BE2C (cell line): ENCODE data around the gene IRF1.

ENCODE experiments used
- DNase-seq: peaks from one replicate; pipeline ENCODE4 v3.0.0-alpha.2; 2020
- H3K27me3 ChIP-seq: fragments of 250-450 bp; sonication (Bioruptor Pico); 2 replicates; pipeline ENCODE4 v1.5.1; 2020; ENCODE audit warnings: mild to moderate bottlenecking
- H3K36me3 ChIP-seq: fragments of 250-450 bp; sonication (Bioruptor Pico); 2 replicates; pipeline ENCODE4 v1.5.1; 2020; ENCODE audit warnings: mild to moderate bottlenecking
- H3K4me1 ChIP-seq: fragments of 250-450 bp; sonication (Bioruptor Pico); 2 replicates; pipeline ENCODE4 v1.5.1; 2020
- H3K4me3 ChIP-seq: 2 replicates; pipeline ENCODE4 v1.5.1; 2011; ENCODE audit warnings: low read depth, low read length
- H3K9me3 ChIP-seq: fragments of 250-450 bp; sonication (Bioruptor Pico); 2 replicates; pipeline ENCODE4 v1.5.1; 2020
- TF ChIP-seq, protein P1 (sequence below): IDR thresholded peaks from 2 replicates; pipeline ENCODE4 v1.5.1; 2012; ENCODE audit warnings: mild to moderate bottlenecking, low read depth, low read length

The IRF1 gene

DNA sequence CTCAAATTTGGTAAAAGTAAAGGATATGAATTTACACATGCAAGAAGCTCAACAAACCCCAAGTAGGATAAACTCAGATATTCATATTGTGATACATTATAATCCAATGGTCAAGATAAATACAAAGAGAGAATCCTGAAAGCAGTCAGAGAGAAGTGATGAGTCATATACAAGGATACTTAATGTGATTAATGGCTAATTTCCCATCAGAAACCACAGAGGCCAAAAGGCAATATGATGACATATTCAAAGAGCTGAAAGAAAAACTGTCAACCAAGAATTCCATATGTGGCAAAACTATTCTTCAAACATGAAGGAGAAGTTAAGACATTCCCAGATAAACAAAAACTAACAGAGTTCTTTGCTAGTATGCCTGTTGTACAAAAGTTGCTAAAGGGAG lies 19.5 kb upstream of the IRF1 start:
- TF ChIP-seq, protein P1, sequence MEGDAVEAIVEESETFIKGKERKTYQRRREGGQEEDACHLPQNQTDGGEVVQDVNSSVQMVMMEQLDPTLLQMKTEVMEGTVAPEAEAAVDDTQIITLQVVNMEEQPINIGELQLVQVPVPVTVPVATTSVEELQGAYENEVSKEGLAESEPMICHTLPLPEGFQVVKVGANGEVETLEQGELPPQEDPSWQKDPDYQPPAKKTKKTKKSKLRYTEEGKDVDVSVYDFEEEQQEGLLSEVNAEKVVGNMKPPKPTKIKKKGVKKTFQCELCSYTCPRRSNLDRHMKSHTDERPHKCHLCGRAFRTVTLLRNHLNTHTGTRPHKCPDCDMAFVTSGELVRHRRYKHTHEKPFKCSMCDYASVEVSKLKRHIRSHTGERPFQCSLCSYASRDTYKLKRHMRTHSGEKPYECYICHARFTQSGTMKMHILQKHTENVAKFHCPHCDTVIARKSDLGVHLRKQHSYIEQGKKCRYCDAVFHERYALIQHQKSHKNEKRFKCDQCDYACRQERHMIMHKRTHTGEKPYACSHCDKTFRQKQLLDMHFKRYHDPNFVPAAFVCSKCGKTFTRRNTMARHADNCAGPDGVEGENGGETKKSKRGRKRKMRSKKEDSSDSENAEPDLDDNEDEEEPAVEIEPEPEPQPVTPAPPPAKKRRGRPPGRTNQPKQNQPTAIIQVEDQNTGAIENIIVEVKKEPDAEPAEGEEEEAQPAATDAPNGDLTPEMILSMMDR: no peak
- Histone ChIP-seq H3K4me3 (no peak overlapping the region), H3K9me3 (no peaks in the 10 kb centered on the region), H3K27me3 (no peaks in the 10 kb centered on the region), H3K4me1 (no peaks in the 10 kb centered on the region), H3K36me3 (no peaks in the 10 kb centered on the region)
- DNase-seq: no peak

GRCh38 chr5:132506094-132506692 lies 15.6 kb upstream of the IRF1 start:
- Histone ChIP-seq H3K27me3 (no peaks in the 10 kb centered on the region), H3K9me3 (no peaks in the 10 kb centered on the region), H3K4me1 (no peaks in the 10 kb centered on the region), H3K36me3 (no peaks in the 10 kb centered on the region), H3K4me3 (no peak overlapping the region)
- DNase-seq: no peak
- TF ChIP-seq, protein P1: peak; percentile 74

DNA sequence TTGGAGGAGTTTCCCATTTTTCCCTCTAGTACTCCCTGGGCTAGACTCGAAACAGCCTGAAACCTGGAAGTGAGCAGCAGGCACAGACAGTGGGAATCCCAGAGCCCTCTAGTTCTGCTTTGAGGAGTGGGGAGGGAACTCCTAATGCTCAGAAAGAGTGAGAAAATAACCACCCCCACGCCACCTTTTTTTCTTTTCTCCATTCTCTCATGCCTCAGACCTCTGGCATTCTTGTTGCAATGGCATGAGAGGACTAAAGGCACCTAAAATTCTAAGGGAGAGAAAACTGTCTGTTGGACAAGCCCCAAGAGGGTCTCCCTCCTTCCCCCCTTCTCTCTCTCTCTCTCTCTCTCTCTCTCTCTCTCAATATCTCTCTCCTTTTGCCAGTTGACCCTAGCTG lies 15.1 kb upstream of the IRF1 start:
- DNase-seq: no peak
- H3K4me3 ChIP-seq: no peak overlapping the region
- H3K9me3 ChIP-seq: no peaks in the 10 kb centered on the region
- TF ChIP-seq, protein P1: no peak
- H3K4me1 ChIP-seq: no peaks in the 10 kb centered on the region
- no peaks in the 10 kb centered on the region for H3K27me3 ChIP-seq
- H3K36me3 ChIP-seq: no peaks in the 10 kb centered on the region

DNA sequence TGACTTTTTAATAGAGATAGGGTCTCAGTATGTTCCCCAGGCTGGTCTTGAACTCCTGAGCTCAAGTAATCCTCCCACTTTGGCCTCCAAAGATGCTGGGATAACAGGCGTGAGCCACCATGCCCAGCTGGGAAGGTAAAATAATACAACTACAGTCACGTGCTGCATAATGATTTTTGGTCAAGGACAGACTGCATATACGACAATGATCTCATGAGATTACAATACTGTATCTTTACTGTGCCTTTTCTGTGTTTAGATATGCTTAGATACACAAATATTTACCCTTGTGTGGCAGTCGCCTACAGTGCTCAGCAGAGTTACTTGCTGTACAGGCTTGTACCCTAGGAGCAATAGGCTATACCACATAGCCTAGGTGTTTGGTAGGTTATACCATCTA lies 14.2 kb upstream of the IRF1 start:
- H3K4me1 ChIP-seq: no peaks in the 10 kb centered on the region
- TF ChIP-seq, protein P1: no peak
- DNase-seq: no peak
- no peaks in the 10 kb centered on the region for H3K9me3 ChIP-seq
- H3K36me3 ChIP-seq: no peaks in the 10 kb centered on the region
- no peaks in the 10 kb centered on the region for H3K27me3 ChIP-seq
- H3K4me3 ChIP-seq: no peak overlapping the region

DNA sequence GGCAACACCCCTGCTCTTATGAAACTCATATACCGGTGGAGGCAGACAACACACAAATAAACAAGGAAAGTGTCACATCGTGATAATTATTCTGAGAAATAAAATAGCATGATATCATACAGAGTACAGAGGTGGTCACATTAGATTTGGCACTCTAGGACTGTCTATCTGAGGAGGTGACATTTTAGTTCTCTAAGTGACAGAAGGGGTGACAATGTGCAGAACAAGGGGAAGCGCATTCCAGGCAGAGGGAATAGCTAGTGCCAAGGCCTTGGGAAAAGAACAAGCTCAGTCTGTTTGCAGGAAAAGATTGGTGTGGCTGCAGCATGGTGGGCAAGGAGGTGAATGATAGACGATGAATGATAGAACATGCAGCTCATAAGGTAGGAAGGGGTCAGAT lies 12.7 kb upstream of the IRF1 start:
- TF ChIP-seq, protein P1: no peak
- no peaks in the 10 kb centered on the region for H3K9me3 ChIP-seq
- no peak overlapping the region for H3K4me3 ChIP-seq
- H3K4me1 ChIP-seq: no peaks in the 10 kb centered on the region
- H3K27me3 ChIP-seq: no peaks in the 10 kb centered on the region
- no peak for DNase-seq
- H3K36me3 ChIP-seq: no peaks in the 10 kb centered on the region

- H3K9me3 ChIP-seq: no peaks in the 10 kb centered on the region
- no peaks in the 10 kb centered on the region for H3K4me1 ChIP-seq
- H3K4me3 ChIP-seq: no peak overlapping the region
- H3K36me3 ChIP-seq: no peaks in the 10 kb centered on the region
- TF ChIP-seq, protein P1: no peak
- no peaks in the 10 kb centered on the region for H3K27me3 ChIP-seq
- no peak for DNase-seq
Observed at GRCh38 chr5:132501961-132502931, 11.7 kb upstream of the IRF1 start.
